Esophagus squamous epithelium (tissue), 5 donors: ENCODE results near the gene PNKD. TPM values are rescaled to one million over a fixed set of nuclear protein-coding genes. Genes with fewer than 3 reads are reported as not detected.

Experiments used
- DNase-seq: peaks from one replicate; lab custom pipeline; 2025; lab: John Stamatoyannopoulos, UW
- H3K27ac ChIP-seq, 4 donors: fragments of 200-600 bp; sonication (generic); one replicate each; pipeline ENCODE4 v1.5.1; 2016 to 2019; ENCODE audit warnings: mild to moderate bottlenecking in 1 of 4
- H3K27me3 ChIP-seq, 4 donors: fragments of 200-600 bp; sonication (generic); 1 replicate in 3 of 4; 2 replicates in 1 of 4; pipeline versions ENCODE4 v1.5.1 to v1.6.0; 2017 to 2021; ENCODE audit warnings: antibody characterized with exemption in 1 of 4
- H3K36me3 ChIP-seq, 3 donors: fragments of 200-600 bp; sonication (generic); one replicate each; pipeline ENCODE4 v1.5.1; 2016 to 2019
- H3K4me1 ChIP-seq, 3 donors: fragments of 200-600 bp; sonication (generic); one replicate each; pipeline ENCODE4 v1.5.1; 2017 to 2019
- H3K4me3 ChIP-seq, 4 donors: fragments of 200-600 bp; sonication (generic); 1 replicate in 3 of 4; 2 replicates in 1 of 4; pipeline ENCODE4 v1.5.1; 2016 to 2019; ENCODE audit warnings: mild to moderate bottlenecking in 2 of 4, moderate library complexity in 1 of 4
- H3K9me3 ChIP-seq, 3 donors: fragments of 200-600 bp; sonication (generic); one replicate each; pipeline ENCODE4 v1.5.1; 2016 to 2019
- CTCF ChIP-seq, 6 experiments: fragments of 450-650 bp in 4 of 6; fragments of 200-600 bp in 2 of 6; sonication (generic) in 2 of 6; IDR thresholded peaks; one replicate each; pipeline ENCODE4 v1.5.1; 2016 to 2019; ENCODE audit warnings: antibody characterized with exemption in 6 of 6, mild to moderate bottlenecking in 4 of 6, moderate library complexity in 4 of 6
- POLR2A ChIP-seq, 4 donors: fragments of 450-650 bp; IDR thresholded peaks; one replicate each; pipeline ENCODE4 v1.6.1; 2017; ENCODE audit warnings: antibody characterized with exemption in 4 of 4, mild to moderate bottlenecking in 4 of 4, moderate library complexity in 3 of 4
- WGBS, 2 donors: methylation state at CpG; one replicate each; pipeline ENCODE4 v1.1.5; 2018; 5-methylcytosine and 5-hydroxymethylcytosine counted together
- intact Hi-C: fragments of 100-400 bp; cut with DNase I; formaldehyde crosslinking; loops from one replicate; pipeline ENCODE4 v1.15.0; 2022
- total RNA-seq, 4 donors: library from RNA; depleted of rRNA; stranded (reverse); fragments of >200 nt; gene quantifications; one replicate each; pipeline ENCODE4 v1.1.0, GENCODE V29; 2016
- donor health status: DM: yes; HTN: yes; CAD: no.

PNKD gene
- total RNA-seq, 4 donors from 2014 or later = 19.7 to 34.3 (median 28.0) TPM

- Histone ChIP-seq H3K27me3 (no peaks in the 10 kb centered on the region), H3K36me3 (no peaks in the 10 kb centered on the region), H3K4me1 (peaks cover 10 to 42% (median 13%) of the 10 kb centered on the region in 3 donors), H3K27ac (no peak overlapping the region), H3K4me3 (no peak overlapping the region), H3K9me3 (no peaks in the 10 kb centered on the region)
- DNase-seq = no peak
- 74 to 84% methylated on average over 10 to 11 of the region's 11 CpGs for WGBS, 2 donors
- intact Hi-C loops = no loop called here
- TF ChIP-seq CTCF (IDR thresholded peaks at IDR 0.05) = no peak
- no peak for TF ChIP-seq POLR2A (IDR thresholded peaks at IDR 0.05)
Measured at GRCh38 chr2:218327451-218328210, 57.3 kb downstream of the PNKD start.

GRCh38 chr2:218328294-218328693 lies 58.0 kb downstream of the PNKD start:
- no peak overlapping the region for H3K4me3 ChIP-seq
- intact Hi-C loops = no loop called here
- H3K36me3 ChIP-seq = no peaks in the 10 kb centered on the region
- no peak for DNase-seq
- 75 to 95% methylated on average over 2 of the region's 2 CpGs for WGBS, 2 donors
- TF ChIP-seq POLR2A (IDR thresholded peaks at IDR 0.05) (no peak), CTCF (IDR thresholded peaks at IDR 0.05) (no peak)
- H3K27ac ChIP-seq = no peak overlapping the region
- peaks cover 10 to 36% (median 11%) of the 10 kb centered on the region in 3 donors for H3K4me1 ChIP-seq
- H3K9me3 ChIP-seq = no peaks in the 10 kb centered on the region
- H3K27me3 ChIP-seq = no peaks in the 10 kb centered on the region

GRCh38 chr2:218329027-218329825 lies 58.9 kb downstream of the PNKD start:
- Histone ChIP-seq H3K9me3 (no peaks in the 10 kb centered on the region), H3K4me1 (peaks cover 2 to 26% (median 3%) of the 10 kb centered on the region in 3 donors), H3K4me3 (no peak overlapping the region), H3K27me3 (no peaks in the 10 kb centered on the region), H3K36me3 (no peaks in the 10 kb centered on the region), H3K27ac (peak overlapping the region in 2 of 4 donors; percentile 21 to 24)
- intact Hi-C loops = no loop called here
- WGBS, 2 donors = 80 to 85% methylated on average over 12 to 15 of the region's 18 CpGs
- TF ChIP-seq CTCF (IDR thresholded peaks at IDR 0.05) (no peak), POLR2A (IDR thresholded peaks at IDR 0.05) (no peak)
- no peak for DNase-seq

GRCh38 chr2:218329826-218330593 lies 59.7 kb downstream of the PNKD start:
- peaks cover 0 to 22% (median 0%) of the 10 kb centered on the region in 3 donors for H3K4me1 ChIP-seq
- H3K27ac ChIP-seq = peak overlapping the region in 2 of 4 donors; percentile 21 to 44
- no peaks in the 10 kb centered on the region for H3K9me3 ChIP-seq
- H3K27me3 ChIP-seq = no peaks in the 10 kb centered on the region
- no peak for DNase-seq
- WGBS, 2 donors = 55 to 64% methylated on average over 2 to 3 of the region's 8 CpGs
- intact Hi-C loops = no loop called here
- TF ChIP-seq POLR2A (IDR thresholded peaks at IDR 0.05) (no peak), CTCF (IDR thresholded peaks at IDR 0.05) (no peak)
- H3K4me3 ChIP-seq = no peak overlapping the region
- no peaks in the 10 kb centered on the region for H3K36me3 ChIP-seq
